ENCODE measurements around the gene AMIGO2.

DNA sequence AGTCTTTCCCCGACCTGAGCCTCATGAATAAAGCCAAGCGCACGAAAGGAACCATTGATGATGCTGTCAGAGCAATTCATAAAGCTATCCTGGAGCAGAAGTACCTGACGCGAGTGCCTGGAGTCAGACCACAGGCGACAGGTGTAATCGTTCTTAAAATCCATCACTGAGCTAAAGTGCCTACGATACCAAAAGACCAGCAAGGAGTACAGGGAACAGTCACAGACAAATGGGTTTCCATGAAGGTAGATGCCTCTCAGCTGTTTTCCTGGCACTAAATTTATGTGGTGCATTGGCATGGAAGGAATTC lies 1.7 kb downstream of the AMIGO2 start:
- TF ChIP-seq, protein P1, sequence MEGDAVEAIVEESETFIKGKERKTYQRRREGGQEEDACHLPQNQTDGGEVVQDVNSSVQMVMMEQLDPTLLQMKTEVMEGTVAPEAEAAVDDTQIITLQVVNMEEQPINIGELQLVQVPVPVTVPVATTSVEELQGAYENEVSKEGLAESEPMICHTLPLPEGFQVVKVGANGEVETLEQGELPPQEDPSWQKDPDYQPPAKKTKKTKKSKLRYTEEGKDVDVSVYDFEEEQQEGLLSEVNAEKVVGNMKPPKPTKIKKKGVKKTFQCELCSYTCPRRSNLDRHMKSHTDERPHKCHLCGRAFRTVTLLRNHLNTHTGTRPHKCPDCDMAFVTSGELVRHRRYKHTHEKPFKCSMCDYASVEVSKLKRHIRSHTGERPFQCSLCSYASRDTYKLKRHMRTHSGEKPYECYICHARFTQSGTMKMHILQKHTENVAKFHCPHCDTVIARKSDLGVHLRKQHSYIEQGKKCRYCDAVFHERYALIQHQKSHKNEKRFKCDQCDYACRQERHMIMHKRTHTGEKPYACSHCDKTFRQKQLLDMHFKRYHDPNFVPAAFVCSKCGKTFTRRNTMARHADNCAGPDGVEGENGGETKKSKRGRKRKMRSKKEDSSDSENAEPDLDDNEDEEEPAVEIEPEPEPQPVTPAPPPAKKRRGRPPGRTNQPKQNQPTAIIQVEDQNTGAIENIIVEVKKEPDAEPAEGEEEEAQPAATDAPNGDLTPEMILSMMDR (IDR thresholded peaks at IDR 0.05 in 8 of 11, conservative IDR thresholded peaks at IDR 0.05 in 3 of 11) = no peak
- no peak for TF ChIP-seq POLR2A (IDR thresholded peaks at IDR 0.05)
